Loucy (cell line): Measurements from ENCODE around the gene TMEM196.

Source experiments
- CTCF ChIP-seq: fragments of 200-600 bp; sonication (generic); conservative IDR thresholded peaks from 2 replicates; pipeline ENCODE4 v1.5.1; 2014; ENCODE audit warnings: mild to moderate bottlenecking, antibody characterized with exemption, low read length
- EZH2phosphoT487 ChIP-seq: fragments of 200-600 bp; IDR thresholded peaks from 2 replicates; pipeline ENCODE4 v1.6.1; 2018; ENCODE audit warnings: antibody characterized with exemption, mild to moderate bottlenecking, moderate library complexity, borderline replicate concordance

- no peak for TF ChIP-seq CTCF
- TF ChIP-seq EZH2phosphoT487 = no peak
Measured at GRCh38 chr7:19675816-19676215, 97.6 kb downstream of the TMEM196 start.
